HCT116 (cell line): ENCODE data around the gene PCDH15.

Experiments
- CEBPB ChIP-seq: IDR thresholded peaks from 2 replicates; pipeline ENCODE4 v1.6.1; 2012; ENCODE audit warnings: low read depth
- CTCF ChIP-seq, 3 experiments: fragments of 200-600 bp in 1 of 3; sonication (generic) in 1 of 3; IDR thresholded peaks in 2 of 3; conservative IDR thresholded peaks in 1 of 3; 2 replicates each; pipeline ENCODE4 v1.5.1; 2012 to 2017; ENCODE audit warnings: low read depth in 2 of 3, low read length in 2 of 3, antibody characterized with exemption in 1 of 3, borderline replicate concordance in 1 of 3, control low read depth in 1 of 3, mild to moderate bottlenecking in 1 of 3, mixed read lengths in 1 of 3, mixed run types in 1 of 3, moderate library complexity in 1 of 3; ENCODE audit not compliant: insufficient read depth in 1 of 3
- EZH2 ChIP-seq: fragments of 200-600 bp; sonication (generic); IDR thresholded peaks from 2 replicates; pipeline ENCODE4 v1.6.1; 2017; ENCODE audit warnings: antibody characterized with exemption, mixed run types
- FOSL1 ChIP-seq: IDR thresholded peaks from 2 replicates; pipeline ENCODE4 v1.6.1; 2012; ENCODE audit warnings: low read depth
- POLR2A ChIP-seq: IDR thresholded peaks from 2 replicates; pipeline ENCODE4 v1.7.0; 2011; ENCODE audit warnings: borderline replicate concordance; ENCODE audit not compliant: insufficient read depth, insufficient read length; ENCODE audit errors: extremely low read depth
- POLR2AphosphoS5 ChIP-seq: IDR thresholded peaks from 2 replicates; pipeline ENCODE4 v1.6.1; 2011; ENCODE audit warnings: mild to moderate bottlenecking, low read depth, low read length, moderate library complexity
- RAD21 ChIP-seq: IDR thresholded peaks from 2 replicates; pipeline ENCODE4 v1.6.1; 2012; ENCODE audit warnings: low read depth, mild to moderate bottlenecking
- SIN3A ChIP-seq: IDR thresholded peaks from 2 replicates; pipeline ENCODE4 v1.6.1; 2012; ENCODE audit warnings: low read depth
- ZBTB33 ChIP-seq: IDR thresholded peaks from 2 replicates; pipeline ENCODE4 v1.6.1; 2011; ENCODE audit warnings: mild to moderate bottlenecking, low read length, moderate library complexity; ENCODE audit not compliant: insufficient replicate concordance; ENCODE audit errors: extremely low read depth

GRCh38 chr10:54772468-54773122, 28.4 kb downstream of the PCDH15 start:
- no peak for TF ChIP-seq EZH2
- TF ChIP-seq POLR2AphosphoS5 = no peak
- TF ChIP-seq CTCF (IDR thresholded peaks at IDR 0.05 in 2 of 3, conservative IDR thresholded peaks at IDR 0.05 in 1 of 3; ENCODE audit: borderline replicate concordance in 1 of 3, insufficient read depth in 1 of 3, low read depth in 2 of 3, low read length in 2 of 3) = no peak
- TF ChIP-seq FOSL1 = no peak
- TF ChIP-seq CEBPB = no peak
- no peak for TF ChIP-seq RAD21
- no peak for TF ChIP-seq POLR2A
- TF ChIP-seq SIN3A = no peak
- TF ChIP-seq ZBTB33 = no peak
